Stromal cell of bone marrow (primary cell): ENCODE data around the gene CALY.

Experiments used
- DNase-seq: peaks from one replicate; pipeline ENCODE4 v3.0.0-alpha.2; 2012; ENCODE audit warnings: low read depth

CALY gene

DNA sequence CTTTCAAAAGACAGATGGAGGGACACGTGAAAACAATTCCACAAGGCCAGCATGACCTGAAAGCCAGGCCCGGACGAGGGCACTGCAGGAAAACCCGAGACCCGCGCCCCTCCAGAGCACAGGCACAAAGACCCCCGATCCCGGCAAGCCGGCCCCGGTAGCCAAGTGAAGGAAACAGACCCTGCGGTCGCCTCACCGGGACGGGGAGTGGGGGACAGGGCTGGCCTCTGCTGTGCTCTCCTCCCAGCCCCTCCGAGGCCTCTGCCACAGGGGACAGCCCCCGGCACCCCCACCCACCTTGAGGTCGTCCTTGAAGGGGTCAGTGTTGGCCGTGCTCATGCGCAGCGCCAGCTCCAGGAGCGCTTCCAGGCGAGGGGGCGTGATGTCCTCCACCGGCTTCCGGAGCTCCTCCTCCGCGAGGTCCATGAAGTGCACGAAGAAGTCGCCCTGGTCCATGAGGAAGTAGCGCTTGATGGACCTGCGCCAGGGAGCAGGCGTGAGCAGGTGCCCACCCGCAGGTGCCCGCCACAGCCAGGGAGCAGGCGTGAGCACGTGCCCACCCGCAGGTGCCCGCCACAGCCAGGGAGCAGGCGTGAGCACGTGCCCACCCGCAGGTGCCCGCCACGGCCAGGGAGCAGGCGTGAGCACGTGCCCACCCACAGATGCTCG, 48.7 kb downstream of the CALY start:
- no peak for DNase-seq

- DNase-seq = no peak
Observed at GRCh38 chr10:133286366-133286765, 50.3 kb downstream of the CALY start.

DNA sequence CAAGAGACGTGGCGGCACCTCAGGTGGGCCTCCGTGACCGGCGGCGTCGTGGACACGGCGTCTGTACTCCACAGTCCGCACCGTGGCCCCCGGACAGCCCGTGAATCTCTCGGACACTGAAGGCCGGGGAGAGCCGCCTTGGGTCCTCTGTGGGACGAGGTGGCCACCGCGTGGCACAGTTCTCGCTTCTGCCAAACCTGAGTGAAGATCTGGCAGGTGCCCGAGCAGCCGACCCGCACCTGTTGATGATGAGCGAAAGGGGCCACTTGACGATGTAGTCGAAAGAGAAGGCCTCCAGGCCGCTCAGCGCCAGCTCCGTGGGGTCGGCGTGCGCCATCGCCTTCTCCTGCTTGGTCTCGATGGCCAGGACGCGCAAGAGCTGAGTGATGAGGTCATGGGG, 51.5 kb downstream of the CALY start:
- no peak for DNase-seq

DNA sequence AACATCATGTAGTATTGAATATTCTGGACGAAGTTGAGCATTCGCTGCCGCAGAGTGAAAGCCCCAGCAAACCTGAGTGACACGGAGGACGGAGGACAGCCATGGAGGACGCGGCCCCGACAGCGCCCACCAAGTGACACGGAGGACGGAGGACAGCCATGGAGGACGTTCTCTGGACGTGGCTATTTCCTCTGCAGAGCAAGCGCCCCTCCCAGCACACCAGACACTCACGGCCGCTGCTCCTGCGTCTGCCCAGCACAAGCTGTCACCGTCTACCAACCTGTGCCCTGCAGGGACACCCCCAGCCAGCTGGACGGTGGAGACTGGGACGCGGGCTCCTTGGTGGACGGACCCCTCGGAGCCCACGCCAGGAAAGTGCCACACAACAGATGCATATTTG, 52.8 kb downstream of the CALY start:
- DNase-seq = no peak

DNA sequence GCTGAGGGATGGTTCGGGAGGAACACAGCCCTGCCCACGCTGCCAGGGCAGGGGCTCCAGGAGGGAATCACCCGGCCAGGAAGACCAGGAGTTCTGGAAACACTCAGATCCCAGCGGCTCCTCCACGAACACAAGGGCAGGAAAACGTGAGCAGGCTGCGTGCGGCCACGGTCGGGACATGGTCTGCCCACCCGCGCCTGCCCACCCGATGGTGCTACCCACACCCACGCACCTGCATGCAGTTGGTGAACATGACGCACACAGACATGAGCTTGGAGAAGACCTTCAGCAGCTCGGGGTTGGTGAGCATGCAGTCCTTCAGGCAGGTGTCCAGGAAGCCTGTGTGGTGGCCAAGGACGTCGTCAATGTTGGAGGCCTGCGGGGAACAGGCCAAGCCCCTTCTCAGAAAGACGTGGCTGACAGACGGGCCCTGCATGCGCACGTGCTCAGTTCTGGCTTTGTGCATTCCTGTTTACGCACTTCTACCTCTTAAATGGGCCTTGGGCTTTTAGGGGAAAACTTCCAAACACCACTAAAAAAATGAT, 53.8 kb downstream of the CALY start:
- DNase-seq = no peak

DNA sequence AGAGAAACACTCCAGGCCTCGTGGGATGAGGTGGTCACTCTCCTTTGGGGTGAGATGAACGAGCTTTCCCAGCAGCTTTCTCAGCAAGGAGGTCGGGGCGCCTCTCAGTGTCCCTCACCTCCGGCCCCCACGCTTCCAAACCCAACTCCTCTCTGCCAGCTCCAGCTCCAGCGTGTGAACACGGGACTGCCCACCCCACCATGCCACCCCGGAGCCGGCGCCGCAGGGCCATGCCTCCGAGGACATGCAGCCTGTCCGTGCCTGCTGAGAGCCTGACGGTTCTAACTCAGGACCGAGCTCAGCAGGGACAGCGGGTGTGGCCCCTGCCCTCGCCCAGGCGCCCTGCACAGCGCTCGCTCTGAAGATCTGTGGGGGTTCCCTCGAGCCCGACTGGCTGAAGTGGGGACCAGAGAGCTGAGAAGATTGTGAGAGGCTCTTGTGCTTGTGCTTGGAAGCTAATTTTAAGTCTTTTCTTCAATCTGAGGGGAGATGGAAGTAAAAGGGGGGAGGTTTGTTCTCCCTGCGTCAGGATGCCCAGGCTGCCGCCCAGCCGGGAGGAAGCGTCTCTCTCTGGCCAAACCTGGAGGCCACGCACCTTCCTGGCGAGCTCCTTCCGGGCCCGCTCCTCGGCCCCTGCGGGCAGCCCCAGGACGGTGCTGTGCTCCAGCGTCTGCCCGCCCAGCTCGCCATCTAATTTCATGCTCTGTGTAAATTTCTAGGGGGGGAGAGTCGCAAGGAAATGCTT, 54.9 kb downstream of the CALY start:
- DNase-seq = no peak

DNA sequence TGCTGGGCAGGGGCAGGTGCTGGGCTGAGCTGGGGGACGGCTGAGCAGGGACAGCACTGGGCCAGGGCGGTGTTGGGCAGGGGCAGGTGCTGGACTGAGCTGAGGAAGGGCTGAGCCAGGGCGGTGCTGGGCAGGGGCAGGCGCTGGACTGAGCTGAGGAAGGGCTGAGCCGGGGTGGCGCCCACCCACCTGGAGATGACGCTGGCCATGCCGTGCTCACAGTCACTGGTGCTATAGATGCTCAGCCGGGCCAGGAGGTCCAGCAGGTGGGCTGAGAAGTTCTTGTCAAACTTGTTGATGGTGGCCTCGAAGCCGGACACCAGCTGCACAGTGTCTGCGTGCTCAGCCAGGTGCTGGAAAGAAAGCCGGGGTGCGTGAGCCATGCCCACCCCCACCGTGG, 55.6 kb downstream of the CALY start:
- DNase-seq = no peak

DNA sequence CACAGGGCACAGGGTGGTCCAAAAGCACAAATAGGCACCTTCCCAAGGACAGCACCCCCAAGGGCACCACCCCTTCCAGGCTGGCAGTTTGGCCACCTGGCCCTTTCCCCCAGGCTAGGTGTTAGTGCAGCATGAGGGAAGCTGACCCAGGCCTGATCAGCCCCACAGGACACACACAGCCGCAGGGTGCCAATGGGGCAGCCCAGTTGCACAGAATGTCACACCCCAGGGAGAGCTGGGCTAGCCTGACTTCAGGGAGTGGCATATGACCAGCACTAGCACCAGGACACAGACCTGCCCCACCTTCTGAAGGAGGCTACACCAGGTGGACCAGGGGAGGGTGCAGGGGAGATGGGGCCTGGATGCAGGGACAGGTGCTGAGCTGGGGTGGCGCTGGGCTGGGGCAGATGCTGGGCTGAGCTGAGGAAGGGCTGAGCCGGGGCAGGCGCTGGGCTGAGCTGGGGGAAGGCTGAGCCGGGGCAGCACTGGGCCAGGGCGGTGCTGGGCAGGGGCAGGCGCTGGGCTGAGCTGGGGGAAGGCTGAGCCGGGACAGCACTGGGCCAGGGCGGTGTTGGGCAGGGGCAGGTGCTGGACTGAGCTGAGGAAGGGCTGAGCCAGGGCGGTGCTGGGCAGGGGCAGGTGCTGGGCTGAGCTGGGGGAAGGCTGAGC, 56.2 kb downstream of the CALY start:
- DNase-seq = no peak

DNA sequence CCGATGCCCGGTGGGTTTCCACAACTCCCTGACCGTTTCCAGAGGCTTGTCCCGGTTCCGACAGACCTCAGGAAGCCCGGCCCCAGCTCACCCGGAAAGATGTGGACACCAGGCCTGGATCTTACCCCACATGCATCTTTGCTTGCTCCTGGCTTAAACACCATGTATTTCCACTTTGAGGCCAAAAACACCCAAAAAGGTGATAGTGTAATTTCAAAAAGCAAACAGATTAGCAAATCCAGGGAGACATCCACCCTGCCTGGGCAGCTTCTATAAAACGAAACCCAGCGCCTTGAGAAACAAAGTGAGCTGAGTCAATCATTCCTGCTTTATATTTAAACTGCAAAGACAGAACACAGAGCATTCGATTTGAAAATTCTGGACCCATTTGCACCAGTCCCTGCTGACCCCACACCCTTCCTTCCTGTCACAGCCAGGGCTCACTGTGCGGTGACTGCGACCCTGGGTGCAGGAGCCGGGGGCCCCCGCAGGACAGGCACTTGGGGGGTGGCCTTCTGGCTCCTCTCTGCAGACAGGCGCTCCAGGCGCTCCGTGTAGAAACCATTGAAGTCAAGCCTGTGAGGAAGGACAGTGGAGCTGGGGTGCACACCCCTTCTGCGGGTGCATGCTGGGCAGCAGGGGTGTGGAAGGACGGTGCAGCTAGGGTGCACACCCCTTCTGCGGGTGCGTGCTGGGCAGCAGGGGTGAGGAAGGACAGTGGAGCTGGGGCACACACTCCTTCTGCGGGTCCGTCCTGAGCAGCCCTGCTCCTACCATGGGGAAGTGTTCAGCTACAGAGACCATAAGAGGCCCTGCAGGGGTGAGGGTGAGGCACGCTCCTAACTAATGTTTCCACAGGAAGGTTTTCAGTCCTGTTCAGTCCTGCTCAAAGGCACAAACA, 57.1 kb downstream of the CALY start:
- DNase-seq = no peak

GRCh38 chr10:133278577-133279265, 58.0 kb downstream of the CALY start:
- DNase-seq = no peak

- no peak for DNase-seq
Observed at GRCh38 chr10:133277993-133278576, 58.6 kb downstream of the CALY start.

- no peak for DNase-seq
Observed at GRCh38 chr10:133277277-133277992, 59.3 kb downstream of the CALY start.

- DNase-seq = no peak
Observed at GRCh38 chr10:133276435-133277201, 60.1 kb downstream of the CALY start, which contains the start of gene ADAM8. Gene ADAM8, minus strand, starts transcription at chr10:133276868. Its CDS starts 51 bp downstream, at chr10:133276817.

DNA sequence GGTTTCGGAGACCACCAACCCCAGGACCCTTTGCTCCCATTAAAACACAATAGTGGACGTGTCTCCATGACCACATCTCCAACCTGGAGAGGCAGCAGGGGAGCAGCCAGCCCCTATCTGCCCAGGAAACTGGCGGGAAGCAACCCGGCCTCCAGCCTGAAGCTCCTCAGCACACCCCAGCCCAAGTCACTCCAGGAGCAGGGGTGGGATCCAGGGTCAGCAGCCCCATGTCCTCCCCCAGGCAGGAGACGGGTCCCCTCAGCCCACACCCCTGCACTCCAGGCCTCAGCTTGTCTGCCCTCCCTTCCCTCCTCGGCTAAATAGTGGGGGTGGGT, 60.6 kb downstream of the CALY start:
- no peak for DNase-seq

- DNase-seq = no peak
Observed at GRCh38 chr10:133275684-133276092, 61.0 kb downstream of the CALY start.

DNA sequence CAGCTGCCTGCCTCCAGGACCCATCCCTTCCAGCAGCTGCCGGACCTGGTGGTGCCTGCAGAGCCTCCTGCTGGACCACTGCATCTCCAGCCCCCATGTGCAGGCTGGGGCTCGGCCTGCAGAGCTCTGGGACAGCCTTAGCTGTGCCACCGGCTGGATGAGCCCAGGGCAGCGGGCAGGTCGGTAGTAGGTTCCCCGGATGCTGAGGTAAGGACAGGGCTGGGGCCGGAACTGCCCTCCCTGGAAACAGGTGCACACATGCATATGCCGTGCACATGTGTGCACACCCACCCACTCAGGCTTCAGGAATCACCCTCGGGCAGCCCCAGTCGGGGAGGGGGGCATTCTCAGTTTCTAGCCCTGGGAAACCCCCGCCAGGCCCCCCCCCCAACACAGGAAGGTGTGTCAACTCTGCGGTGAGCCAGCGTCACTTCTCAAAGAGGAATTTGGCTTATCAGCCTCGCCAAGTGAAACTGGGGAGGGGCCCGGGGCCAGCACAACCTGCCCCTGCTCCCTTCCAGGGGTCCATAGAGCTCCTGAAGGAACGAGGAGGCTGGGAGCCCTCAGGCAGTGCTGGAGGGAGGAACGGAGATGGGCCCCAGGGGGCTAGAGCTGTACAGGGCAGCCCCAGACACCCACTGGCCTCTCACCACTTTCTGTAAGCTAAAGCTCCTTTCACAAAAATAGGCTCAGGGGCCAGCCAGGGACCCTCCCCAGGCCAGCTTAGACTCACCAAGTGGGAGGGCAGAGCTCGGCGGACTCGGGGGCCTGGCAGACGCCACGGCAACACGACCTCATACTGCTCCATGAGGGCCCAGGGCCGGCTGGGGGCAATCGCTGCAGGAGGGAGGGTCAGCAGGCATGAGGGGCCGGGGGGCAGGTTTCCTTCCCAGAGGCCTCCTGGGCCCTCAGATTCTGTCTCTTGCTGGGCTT, 61.7 kb downstream of the CALY start:
- no peak for DNase-seq
